ENCODE measurements around the gene SRSF7. TPM values are rescaled to one million over a fixed set of nuclear protein-coding genes. Genes with fewer than 3 reads are reported as not detected.
"Not testable (repeated sequence)": the region's sequence is repeated elsewhere in the genome, so short reads cannot be mapped to it uniquely, and the experiment has no call there.

Gene SRSF7
- polyA plus RNA-seq, 1 donor from 2014 or later: 284 TPM

DNA sequence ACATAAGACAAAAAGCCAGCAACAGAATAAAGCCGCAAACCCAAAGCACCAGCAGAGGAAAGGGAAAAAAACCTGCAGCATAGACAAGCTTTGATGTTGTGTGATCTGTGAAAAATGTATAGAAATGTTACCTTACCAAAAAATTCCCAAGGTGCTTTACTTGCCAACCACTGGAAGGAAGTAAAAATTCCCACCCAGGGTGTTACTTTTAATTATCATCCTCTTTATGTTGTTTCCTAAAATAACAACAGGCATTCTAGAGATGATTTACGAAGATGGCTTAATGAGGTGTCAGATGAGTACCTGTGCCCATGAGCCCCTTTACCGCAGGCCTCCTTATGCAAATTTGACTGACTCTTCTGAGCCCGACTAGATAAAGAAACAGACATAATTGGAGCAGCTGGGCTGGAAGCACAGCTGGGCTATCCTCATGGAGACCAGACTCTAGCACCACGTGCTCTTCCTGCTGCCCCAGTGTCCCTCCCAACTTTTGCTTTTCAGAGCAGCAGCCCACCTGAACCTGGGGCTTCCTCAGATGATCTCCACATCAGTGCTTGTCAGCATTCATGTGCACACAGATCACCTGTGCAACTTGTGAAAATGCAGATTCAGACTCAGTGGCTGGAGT is 41.5 kb downstream of the SRSF7 start:
- H3K4me3 Mint-ChIP-seq: no peak overlapping the region
- no peak overlapping the region for H3K27ac Mint-ChIP-seq
- peaks cover 6% of the 10 kb centered on the region for H3K36me3 Mint-ChIP-seq
- no peaks in the 10 kb centered on the region for H3K27me3 Mint-ChIP-seq
- H3K4me1 Mint-ChIP-seq: peaks cover 7 to 12% (median 9%) of the 10 kb centered on the region in 3 donors
- H3K9me3 Mint-ChIP-seq: peaks cover 0 to 3% (median 2%) of the 10 kb centered on the region in 3 donors

DNA sequence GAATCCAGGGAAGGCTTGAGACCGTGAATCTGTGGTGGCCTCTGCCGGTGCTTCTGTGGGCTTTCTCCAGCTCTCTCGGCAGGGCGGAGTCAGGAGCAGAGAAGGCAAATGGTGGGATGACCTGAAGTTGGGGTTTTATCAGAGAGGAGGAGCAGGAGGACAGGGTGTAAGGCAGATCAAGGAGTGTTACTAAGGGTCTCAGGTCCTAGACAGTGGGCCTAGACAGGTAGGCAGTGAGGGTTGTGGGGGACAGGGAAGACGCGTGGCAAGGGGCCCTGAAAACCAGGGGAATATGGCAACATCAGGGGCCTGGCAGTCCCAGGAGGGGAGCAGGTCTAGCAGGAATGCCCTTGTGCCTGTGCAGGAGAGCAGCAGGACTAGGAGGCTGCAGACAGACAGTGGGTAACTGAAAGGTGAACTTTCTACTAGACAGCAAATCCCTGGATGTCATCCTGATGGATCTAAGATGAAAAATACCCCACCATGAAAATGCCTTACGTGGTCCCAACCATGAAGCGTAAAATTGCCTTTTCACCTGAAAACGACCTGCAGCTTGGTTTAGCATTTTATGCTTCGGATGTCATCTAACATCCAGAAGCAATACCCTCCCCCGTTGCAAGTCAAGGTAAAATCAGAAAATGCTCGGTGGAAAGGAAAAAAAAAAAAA is 42.1 kb downstream of the SRSF7 start:
- Mint-ChIP-seq H3K27me3 (no peaks in the 10 kb centered on the region), H3K9me3 (peaks cover 0 to 3% (median 2%) of the 10 kb centered on the region in 3 donors), H3K4me1 (peaks cover 7 to 12% (median 9%) of the 10 kb centered on the region in 3 donors), H3K27ac (peak overlapping the region in 1 of 3 donors; percentile 93), H3K36me3 (peaks cover 3% of the 10 kb centered on the region), H3K4me3 (no peak overlapping the region)

DNA sequence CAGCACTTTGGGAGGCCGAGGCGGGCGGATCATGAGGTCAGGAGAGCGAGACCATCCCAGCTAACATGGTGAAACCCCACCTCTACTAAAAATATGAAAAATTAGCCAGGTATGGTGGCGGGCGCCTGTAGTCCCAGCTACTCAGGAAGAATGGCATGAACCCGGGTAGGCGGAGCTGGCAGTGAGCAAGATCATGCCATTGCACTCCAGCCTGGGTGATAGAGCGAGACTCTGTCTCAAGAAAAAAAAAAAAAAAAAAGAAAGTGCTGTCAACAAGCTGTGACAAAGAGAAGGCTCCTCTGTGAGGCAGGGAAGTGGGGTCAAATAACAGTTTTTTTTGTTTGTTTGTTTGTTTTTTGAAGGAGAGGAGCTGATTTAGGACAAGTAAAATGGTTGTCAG is 42.7 kb downstream of the SRSF7 start:
- peak overlapping the region in 1 of 3 donors; percentile 93 for H3K27ac Mint-ChIP-seq
- not testable (repeated sequence) for H3K27me3 Mint-ChIP-seq, H3K4me3 Mint-ChIP-seq

DNA sequence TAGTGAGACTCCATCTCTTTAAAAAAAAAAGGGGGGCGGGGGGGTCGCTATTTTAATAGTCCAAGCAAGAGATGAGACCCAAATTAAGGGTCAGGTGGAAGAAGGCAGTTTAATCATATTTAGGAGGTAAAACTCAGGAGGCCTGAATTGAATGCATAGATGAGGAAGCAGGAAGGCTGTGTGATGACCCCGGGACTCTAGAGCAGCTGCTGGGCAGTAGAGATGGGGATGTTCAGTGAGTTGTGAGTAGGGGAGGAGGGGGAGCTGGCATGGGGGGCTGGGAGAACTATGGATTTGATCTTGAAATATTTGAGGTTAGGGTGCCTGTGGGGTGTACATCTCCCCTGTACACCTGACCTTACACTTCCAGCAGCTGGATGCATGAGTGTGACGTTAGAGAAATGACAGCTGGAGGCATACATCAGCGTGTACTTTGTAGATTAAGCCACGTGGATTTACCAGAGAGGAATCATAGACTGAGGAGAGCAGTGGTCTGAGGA is 44.3 kb downstream of the SRSF7 start:
- peaks cover 7 to 12% (median 9%) of the 10 kb centered on the region in 3 donors for H3K4me1 Mint-ChIP-seq
- no peak overlapping the region for H3K27ac Mint-ChIP-seq
- H3K9me3 Mint-ChIP-seq: peaks cover 0 to 3% (median 2%) of the 10 kb centered on the region in 3 donors
- no peaks in the 10 kb centered on the region for H3K27me3 Mint-ChIP-seq
- H3K36me3 Mint-ChIP-seq: peaks cover 3% of the 10 kb centered on the region
- peak overlapping the region in 1 of 4 donors; percentile 20 for H3K4me3 Mint-ChIP-seq

More for the DNA sequence above, 42.7 kb downstream of the SRSF7 start:
- peaks cover 7 to 12% (median 9%) of the 10 kb centered on the region in 3 donors for H3K4me1 Mint-ChIP-seq
- H3K9me3 Mint-ChIP-seq, H3K36me3 Mint-ChIP-seq: not testable (repeated sequence)

DNA sequence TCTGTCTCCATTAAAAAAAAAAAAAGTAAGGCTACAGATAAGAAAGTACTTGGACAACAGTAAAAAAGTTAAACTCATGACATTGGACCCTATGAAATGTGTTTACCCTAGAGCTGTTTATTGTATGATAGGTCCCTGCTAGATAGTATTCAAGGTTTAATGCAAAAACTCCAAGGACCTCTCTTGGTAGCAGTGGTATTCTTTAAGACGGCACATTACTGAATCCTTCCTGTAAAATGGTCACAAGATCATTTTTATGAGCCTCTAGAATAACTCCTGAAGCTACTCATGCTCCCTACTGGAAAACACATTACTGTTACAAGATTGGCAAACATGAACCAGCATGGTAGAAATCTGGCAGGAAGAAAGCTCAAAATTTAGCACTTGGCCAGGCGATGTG is 46.5 kb downstream of the SRSF7 start:
- Mint-ChIP-seq H3K4me3 (no peak overlapping the region), H3K36me3 (peaks cover 7% of the 10 kb centered on the region), H3K4me1 (peaks cover 3 to 8% (median 6%) of the 10 kb centered on the region in 3 donors), H3K27ac (no peak overlapping the region), H3K27me3 (no peaks in the 10 kb centered on the region), H3K9me3 (peaks cover 0 to 6% (median 0%) of the 10 kb centered on the region in 3 donors)

DNA sequence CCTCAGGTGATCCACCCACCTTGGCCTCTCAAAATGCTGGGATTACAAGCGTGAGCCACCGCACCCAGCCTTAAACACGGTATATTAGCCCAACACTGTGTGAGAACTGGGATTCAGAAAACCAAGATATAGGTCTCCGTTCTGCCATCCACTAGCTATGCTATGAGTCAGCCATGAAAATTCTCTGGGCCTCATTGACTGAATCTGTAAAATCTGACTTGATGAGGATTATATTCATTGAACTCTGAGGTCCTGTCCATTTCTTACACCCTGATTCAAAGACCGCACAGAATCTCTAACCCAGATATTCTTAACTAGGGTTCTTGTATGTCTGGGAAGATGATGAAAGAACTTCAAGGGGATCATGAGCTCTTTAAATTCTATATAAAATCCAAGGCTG is 47.8 kb downstream of the SRSF7 start:
- not testable (repeated sequence) for H3K36me3 Mint-ChIP-seq, H3K4me1 Mint-ChIP-seq

DNA sequence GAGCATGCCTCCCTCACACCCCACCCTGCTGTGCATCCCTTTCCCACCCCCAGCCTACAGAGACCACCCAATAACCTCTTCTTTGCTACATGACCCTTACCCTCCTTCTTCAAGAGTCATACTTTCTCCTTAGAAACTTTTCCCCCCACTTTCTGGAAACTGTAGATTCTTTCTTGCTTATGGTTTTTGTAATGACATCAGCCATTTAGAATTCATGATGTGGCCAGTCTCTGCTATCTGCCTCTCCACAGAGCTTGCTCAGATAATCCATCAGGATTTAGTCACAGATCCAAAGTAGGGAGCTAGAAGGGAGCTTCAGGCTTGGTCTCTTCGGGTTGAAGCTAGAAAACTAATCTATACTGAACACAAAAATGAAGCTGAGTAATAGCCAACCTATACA is 48.7 kb downstream of the SRSF7 start:
- Mint-ChIP-seq H3K27me3 (no peaks in the 10 kb centered on the region), H3K4me1 (peaks cover 0 to 2% (median 0%) of the 10 kb centered on the region in 3 donors), H3K9me3 (peaks cover 0 to 6% (median 0%) of the 10 kb centered on the region in 3 donors), H3K27ac (no peak overlapping the region), H3K4me3 (no peak overlapping the region), H3K36me3 (peaks cover 12% of the 10 kb centered on the region)

More for the DNA sequence above, 47.8 kb downstream of the SRSF7 start:
- H3K4me3 Mint-ChIP-seq, H3K9me3 Mint-ChIP-seq, H3K27ac Mint-ChIP-seq, H3K27me3 Mint-ChIP-seq: not testable (repeated sequence)

DNA sequence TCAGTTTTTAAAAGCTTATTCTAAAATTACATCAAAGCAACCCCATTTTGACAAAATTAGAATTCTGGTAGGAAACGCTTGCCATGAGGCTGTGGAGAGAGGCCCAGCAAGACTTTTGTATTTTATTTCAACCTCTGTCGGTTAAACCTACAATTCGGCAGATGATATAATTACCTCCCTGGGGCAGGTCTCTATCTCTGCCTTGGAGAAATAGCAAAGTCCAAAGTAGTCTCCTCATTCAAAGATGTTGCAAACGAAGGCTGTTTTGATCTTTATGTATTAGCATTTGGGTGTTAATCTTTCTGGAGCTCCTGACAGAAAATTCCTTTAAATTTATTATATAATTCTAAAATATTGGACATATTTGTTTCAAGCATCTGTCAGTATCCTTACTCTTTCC is 49.6 kb downstream of the SRSF7 start:
- Mint-ChIP-seq H3K27ac (no peak overlapping the region), H3K36me3 (peaks cover 10% of the 10 kb centered on the region), H3K4me3 (no peak overlapping the region), H3K9me3 (peaks cover 0 to 6% (median 0%) of the 10 kb centered on the region in 3 donors), H3K4me1 (peaks cover 0 to 2% (median 0%) of the 10 kb centered on the region in 3 donors), H3K27me3 (no peaks in the 10 kb centered on the region)

DNA sequence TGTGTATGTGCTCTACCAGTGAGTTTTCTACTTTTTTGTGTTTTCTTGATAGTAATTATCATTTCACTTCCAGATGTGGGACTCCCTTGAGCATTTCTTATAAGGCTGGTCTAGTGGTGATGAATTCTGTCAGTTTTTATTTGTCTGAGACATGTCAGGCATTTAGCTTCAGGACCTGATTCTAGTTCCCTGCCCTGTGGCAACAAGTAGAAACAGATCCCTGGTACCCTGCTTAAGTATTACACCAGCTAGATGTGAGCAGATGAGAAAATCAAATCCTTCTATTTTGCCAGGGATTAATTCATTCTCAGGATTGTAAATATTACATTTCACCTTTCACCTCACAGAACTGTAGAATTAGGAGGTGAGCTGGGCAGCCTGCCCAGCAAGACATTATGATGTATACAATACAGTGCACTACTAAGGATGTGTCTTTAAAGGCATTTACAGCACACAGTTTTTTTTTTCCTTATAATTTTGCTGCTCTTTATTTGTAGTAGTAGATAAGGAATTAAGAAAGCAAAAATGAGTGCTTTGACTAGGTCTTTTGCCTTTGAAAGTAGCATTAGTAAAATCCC is 50.2 kb downstream of the SRSF7 start:
- Mint-ChIP-seq H3K9me3 (peaks cover 0 to 6% (median 0%) of the 10 kb centered on the region in 3 donors), H3K4me3 (no peak overlapping the region), H3K27me3 (no peaks in the 10 kb centered on the region), H3K4me1 (peaks cover 0 to 2% (median 0%) of the 10 kb centered on the region in 3 donors), H3K27ac (no peak overlapping the region), H3K36me3 (peaks cover 12% of the 10 kb centered on the region)

DNA sequence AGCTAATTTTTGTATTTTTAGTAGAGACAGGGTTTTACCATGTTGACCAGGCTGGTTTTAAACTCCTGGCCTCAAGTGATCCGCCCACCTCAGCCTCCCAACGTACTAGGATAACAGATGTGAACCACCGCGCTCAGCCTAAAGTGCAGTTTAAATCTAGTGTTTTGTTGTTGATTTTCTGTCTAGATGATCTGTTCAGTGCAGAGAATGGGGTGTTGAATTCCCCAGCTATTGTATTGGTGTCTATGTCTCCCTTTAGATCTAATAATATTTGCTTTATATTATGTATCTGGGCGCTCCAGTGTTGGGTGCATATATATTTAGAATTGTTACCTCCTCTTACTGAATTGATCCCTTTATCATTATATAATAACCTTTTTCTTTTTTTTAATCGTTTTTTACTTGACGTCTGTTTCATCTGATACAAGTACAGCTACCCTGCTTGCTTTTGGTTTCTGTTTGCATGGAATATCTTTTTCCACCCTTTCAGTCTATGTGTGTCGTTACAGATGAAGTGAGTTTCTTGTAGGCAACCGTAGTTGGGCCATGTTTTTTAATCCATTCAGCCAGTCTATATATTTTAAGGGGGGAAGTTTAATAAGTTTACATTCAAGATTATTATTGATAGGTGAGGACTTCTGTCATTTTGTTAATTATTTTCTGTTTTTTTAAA is 50.9 kb downstream of the SRSF7 start:
- Mint-ChIP-seq H3K27ac (peak overlapping the region in 1 of 3 donors; percentile 84), H3K36me3 (peaks cover 12% of the 10 kb centered on the region), H3K4me3 (no peak overlapping the region), H3K4me1 (peaks cover 0 to 2% (median 0%) of the 10 kb centered on the region in 3 donors), H3K27me3 (no peaks in the 10 kb centered on the region), H3K9me3 (peaks cover 0 to 6% (median 0%) of the 10 kb centered on the region in 3 donors)

DNA sequence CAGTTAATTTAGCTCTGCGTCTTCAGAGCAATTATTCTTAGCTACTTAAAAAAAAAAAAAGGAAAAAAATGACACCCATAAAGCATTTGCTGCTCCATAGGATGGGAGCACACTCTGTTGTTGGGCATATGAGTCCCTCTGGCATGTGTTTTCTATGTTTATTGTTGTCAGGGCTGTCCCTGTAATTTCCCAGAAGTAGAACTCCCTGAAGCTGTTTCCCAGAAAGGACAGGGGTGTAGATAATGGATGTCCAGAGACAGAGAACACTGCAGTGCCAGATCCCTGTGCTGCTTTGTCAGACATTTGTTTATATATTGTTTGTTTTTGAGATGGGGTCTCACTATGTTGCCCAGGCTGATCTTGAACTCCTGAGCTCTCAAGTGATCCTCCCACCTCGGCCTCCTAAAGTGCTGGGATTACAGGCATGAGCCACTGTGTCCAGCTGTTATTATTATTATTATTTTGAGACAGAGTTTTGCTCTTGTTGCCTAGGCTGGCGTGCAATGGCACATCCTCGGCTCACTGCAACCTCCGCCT is 52.6 kb downstream of the SRSF7 start:
- no peaks in the 10 kb centered on the region for H3K27me3 Mint-ChIP-seq
- no peak overlapping the region for H3K27ac Mint-ChIP-seq
- peaks cover 5 to 8% (median 7%) of the 10 kb centered on the region in 3 donors for H3K4me1 Mint-ChIP-seq
- H3K36me3 Mint-ChIP-seq: peaks cover 15% of the 10 kb centered on the region
- peaks cover 0 to 6% (median 0%) of the 10 kb centered on the region in 3 donors for H3K9me3 Mint-ChIP-seq
- H3K4me3 Mint-ChIP-seq: no peak overlapping the region

DNA sequence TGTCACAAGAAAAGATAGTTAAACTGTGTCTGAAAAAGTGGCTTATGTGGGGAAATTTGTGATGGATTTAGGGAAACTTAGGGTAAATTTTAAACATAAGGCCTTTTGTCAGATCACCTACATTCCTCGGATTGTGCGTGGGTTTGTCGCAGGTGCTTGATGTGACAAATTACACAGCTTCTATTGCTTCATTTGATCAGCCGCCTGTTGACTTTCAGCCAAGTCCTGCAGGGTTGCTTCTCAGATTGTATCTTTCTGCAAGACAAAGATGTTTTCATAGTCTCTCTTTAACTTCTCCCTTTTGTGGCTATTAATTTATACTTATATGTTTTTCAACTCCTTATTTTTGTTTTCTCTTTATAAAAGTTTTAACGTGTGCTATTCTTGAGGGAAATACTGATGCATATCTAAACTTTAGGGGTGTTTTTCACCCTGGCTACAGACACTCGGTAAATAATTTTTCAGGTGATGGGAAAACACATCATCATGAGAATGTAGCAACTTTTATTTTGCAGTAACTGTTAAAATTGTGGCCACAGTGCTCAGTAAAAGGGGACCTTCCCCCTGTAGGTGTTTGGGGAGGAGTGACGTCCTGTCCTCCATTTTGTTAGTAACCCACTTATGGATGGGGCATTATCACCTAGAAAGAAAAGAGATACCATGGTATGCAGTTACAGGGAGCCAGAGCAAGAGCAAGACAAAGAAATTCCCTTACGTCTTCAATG is 53.9 kb downstream of the SRSF7 start:
- H3K4me1 Mint-ChIP-seq: peaks cover 7 to 8% (median 8%) of the 10 kb centered on the region in 3 donors
- H3K4me3 Mint-ChIP-seq: no peak overlapping the region
- H3K27me3 Mint-ChIP-seq: no peaks in the 10 kb centered on the region
- H3K36me3 Mint-ChIP-seq: peaks cover 15% of the 10 kb centered on the region
- peak overlapping the region in 2 of 3 donors; percentile 27 to 50 for H3K27ac Mint-ChIP-seq
- peaks cover 0 to 6% (median 0%) of the 10 kb centered on the region in 3 donors for H3K9me3 Mint-ChIP-seq
